ENCODE results near the gene ARPIN.
"Not testable (repeated sequence)": the region's sequence is repeated elsewhere in the genome, so short reads cannot be mapped to it uniquely, and the experiment has no call there.

Gene ARPIN

GRCh38 chr15:89899295-89899945 is 13.3 kb downstream of the ARPIN start:
- no peaks in the 10 kb centered on the region for H3K27me3 Mint-ChIP-seq
- H3K9me3 Mint-ChIP-seq: no peaks in the 10 kb centered on the region
- no peak overlapping the region for H3K27ac Mint-ChIP-seq
- H3K36me3 Mint-ChIP-seq (ENCODE audit: low read depth): no peaks in the 10 kb centered on the region
- H3K4me3 Mint-ChIP-seq: no peak overlapping the region
- H3K4me1 Mint-ChIP-seq (ENCODE audit: low read depth): peaks cover 6% of the 10 kb centered on the region

GRCh38 chr15:89898614-89899294 is 14.0 kb downstream of the ARPIN start:
- Mint-ChIP-seq H3K27me3 (no peaks in the 10 kb centered on the region), H3K9me3 (no peaks in the 10 kb centered on the region), H3K4me1 (ENCODE audit: low read depth) (peaks cover 10% of the 10 kb centered on the region), H3K36me3 (ENCODE audit: low read depth) (no peaks in the 10 kb centered on the region), H3K27ac (no peak overlapping the region), H3K4me3 (no peak overlapping the region)

DNA sequence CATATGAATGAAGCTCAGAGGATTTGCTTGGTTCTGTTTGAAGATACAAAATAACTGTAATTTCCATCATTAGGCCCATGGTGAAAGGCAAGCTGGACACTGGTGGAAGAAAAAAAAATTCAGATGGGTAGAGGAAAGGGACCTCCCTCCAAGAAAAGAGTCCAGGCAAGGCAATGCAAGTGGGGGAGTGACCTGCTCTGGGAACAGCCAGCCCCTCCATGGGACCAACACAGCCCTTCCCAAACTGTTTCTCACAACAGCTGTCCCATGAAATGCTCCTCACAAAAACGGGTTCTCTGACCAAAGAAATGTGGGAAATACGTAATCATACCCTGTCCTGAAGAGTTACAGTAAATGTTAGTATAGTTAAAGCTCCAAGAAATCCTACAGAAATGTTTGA is 14.6 kb downstream of the ARPIN start:
- no peaks in the 10 kb centered on the region for H3K27me3 Mint-ChIP-seq
- no peak overlapping the region for H3K4me3 Mint-ChIP-seq
- H3K9me3 Mint-ChIP-seq: no peaks in the 10 kb centered on the region
- no peaks in the 10 kb centered on the region for H3K36me3 Mint-ChIP-seq (ENCODE audit: low read depth)
- H3K27ac Mint-ChIP-seq: no peak overlapping the region
- peaks cover 14% of the 10 kb centered on the region for H3K4me1 Mint-ChIP-seq (ENCODE audit: low read depth)

GRCh38 chr15:89893696-89894447 is 18.9 kb downstream of the ARPIN start, which contains the start of gene AP3S2:
Gene AP3S2, minus strand, starts transcription at chr15:89893994. Its CDS starts 45 bp downstream, at chr15:89893949.
- Mint-ChIP-seq H3K27me3 (no peaks in the 10 kb centered on the region), H3K36me3 (ENCODE audit: low read depth) (peaks cover 6% of the 10 kb centered on the region), H3K4me3 (peak within 1 kb of the TSS; percentile 98), H3K4me1 (ENCODE audit: low read depth) (peaks cover 41% of the 10 kb centered on the region), H3K9me3 (no peaks in the 10 kb centered on the region), H3K27ac (peak within 1 kb of the TSS; percentile 98)

DNA sequence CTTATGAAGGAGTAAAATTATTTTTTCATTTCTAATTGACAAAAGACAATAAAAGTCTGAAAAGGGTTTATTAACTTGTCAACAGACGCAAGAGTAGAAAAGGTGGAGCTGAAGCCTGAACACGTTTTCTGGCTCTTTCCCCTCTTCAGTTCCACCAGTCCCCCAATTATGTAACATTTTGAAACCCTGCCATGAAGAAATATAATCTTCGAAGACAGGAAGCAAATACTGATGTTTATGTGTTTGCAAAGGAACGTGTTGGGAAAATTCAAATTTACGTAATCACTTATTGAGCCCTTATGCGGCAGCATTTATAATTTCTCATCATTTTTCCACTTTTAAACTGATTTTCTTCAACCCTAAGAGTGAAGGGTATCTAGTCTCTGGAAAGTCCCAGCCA is 19.7 kb downstream of the ARPIN start:
- Mint-ChIP-seq H3K36me3 (ENCODE audit: low read depth) (peaks cover 14% of the 10 kb centered on the region), H3K27me3 (no peaks in the 10 kb centered on the region), H3K27ac (peak overlapping the region; percentile 98)

DNA sequence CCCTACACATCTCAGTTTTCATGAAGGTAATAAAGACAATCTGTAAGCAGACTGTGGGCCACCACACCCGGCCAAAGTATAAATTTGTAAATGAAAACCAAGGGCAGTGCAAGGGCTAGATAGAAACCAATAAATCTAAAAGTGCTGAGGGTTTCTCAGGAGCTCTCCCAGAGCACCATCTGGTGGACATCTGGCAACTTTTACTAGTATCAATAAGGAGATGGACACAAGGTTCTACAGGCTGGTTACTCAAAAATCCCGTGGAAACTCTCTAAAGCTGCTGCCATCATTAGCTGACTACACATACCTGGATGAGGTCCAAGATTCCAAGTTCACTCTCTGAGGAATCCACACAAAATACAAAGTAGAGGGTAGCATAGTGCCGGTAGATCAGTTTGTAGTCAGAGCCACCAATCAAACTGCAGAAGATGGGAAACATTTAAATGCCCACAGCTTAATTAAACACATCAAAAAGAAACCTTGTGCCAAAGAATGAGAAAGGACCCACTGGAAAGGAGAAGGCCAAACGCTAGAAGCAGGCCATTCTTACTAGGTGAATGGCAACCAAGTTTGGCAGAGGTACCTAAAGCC is 24.4 kb downstream of the ARPIN start:
- H3K27ac Mint-ChIP-seq: no peak overlapping the region
- peaks cover 29% of the 10 kb centered on the region for H3K4me1 Mint-ChIP-seq (ENCODE audit: low read depth)
- H3K27me3 Mint-ChIP-seq: no peaks in the 10 kb centered on the region
- no peaks in the 10 kb centered on the region for H3K9me3 Mint-ChIP-seq
- peaks cover 28% of the 10 kb centered on the region for H3K36me3 Mint-ChIP-seq (ENCODE audit: low read depth)
- no peak overlapping the region for H3K4me3 Mint-ChIP-seq

More for the DNA sequence above, 19.7 kb downstream of the ARPIN start:
- H3K9me3 Mint-ChIP-seq: no peaks in the 10 kb centered on the region
- peaks cover 41% of the 10 kb centered on the region for H3K4me1 Mint-ChIP-seq (ENCODE audit: low read depth)
- H3K4me3 Mint-ChIP-seq: peak overlapping the region; percentile 98

DNA sequence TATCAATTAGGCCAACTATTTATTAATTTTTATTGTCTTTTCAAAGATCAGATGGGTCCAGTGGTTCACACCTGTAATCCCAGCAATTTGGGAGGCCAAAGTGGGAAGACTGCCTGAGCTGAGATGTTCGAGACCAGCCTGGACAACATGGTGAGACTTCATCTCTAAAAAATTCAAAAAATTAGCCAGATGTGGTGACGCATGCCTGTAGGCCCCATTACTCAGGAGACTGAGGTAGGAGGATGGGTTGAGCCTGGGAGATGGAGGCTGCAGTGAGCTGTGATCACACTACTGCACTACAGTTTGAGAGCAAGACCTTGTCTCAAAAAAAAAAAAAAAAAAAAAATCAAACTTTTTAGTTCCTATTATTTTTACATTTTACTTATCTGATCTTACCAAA is 27.1 kb downstream of the ARPIN start:
- H3K4me1 Mint-ChIP-seq (ENCODE audit: low read depth): peaks cover 6% of the 10 kb centered on the region
- no peaks in the 10 kb centered on the region for H3K27me3 Mint-ChIP-seq
- H3K27ac Mint-ChIP-seq: no peak overlapping the region
- H3K4me3 Mint-ChIP-seq: no peak overlapping the region
- H3K36me3 Mint-ChIP-seq (ENCODE audit: low read depth): peaks cover 30% of the 10 kb centered on the region
- H3K9me3 Mint-ChIP-seq: no peaks in the 10 kb centered on the region

- not testable (repeated sequence) for H3K4me3 Mint-ChIP-seq; H3K4me1 Mint-ChIP-seq (ENCODE audit: low read depth); H3K27me3 Mint-ChIP-seq; H3K27ac Mint-ChIP-seq; H3K9me3 Mint-ChIP-seq
- peaks cover 30% of the 10 kb centered on the region for H3K36me3 Mint-ChIP-seq (ENCODE audit: low read depth)
Observed at GRCh38 chr15:89885179-89885578, 27.6 kb downstream of the ARPIN start.

DNA sequence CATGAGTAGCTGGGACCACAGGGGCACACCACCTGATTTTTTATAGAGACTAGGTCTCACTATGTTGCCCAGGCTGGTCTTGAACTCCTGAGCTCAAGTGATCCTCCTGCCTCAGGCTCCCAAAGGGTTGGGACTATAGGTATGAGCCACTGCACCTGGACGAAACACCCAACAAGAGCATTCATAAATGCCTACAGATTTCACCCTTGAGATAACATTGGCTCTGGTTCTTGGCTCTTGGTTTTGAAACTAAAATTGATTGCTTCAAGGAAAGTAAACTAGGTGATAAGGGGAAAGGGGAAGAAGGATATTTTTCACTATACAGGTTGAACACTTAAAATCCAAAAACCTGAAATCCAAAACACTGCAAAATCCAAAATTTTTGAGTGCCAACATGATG is 29.2 kb downstream of the ARPIN start:
- H3K27ac Mint-ChIP-seq: no peak overlapping the region
- H3K36me3 Mint-ChIP-seq (ENCODE audit: low read depth): peaks cover 21% of the 10 kb centered on the region
- H3K27me3 Mint-ChIP-seq: no peaks in the 10 kb centered on the region
- no peak overlapping the region for H3K4me3 Mint-ChIP-seq
- no peaks in the 10 kb centered on the region for H3K9me3 Mint-ChIP-seq
- H3K4me1 Mint-ChIP-seq (ENCODE audit: low read depth): no peaks in the 10 kb centered on the region

- Mint-ChIP-seq H3K9me3 (no peaks in the 10 kb centered on the region), H3K4me3 (no peak overlapping the region), H3K4me1 (ENCODE audit: low read depth) (no peaks in the 10 kb centered on the region), H3K27me3 (no peaks in the 10 kb centered on the region), H3K27ac (no peak overlapping the region), H3K36me3 (ENCODE audit: low read depth) (peaks cover 24% of the 10 kb centered on the region)
Observed at GRCh38 chr15:89880727-89881126, 32.0 kb downstream of the ARPIN start.

DNA sequence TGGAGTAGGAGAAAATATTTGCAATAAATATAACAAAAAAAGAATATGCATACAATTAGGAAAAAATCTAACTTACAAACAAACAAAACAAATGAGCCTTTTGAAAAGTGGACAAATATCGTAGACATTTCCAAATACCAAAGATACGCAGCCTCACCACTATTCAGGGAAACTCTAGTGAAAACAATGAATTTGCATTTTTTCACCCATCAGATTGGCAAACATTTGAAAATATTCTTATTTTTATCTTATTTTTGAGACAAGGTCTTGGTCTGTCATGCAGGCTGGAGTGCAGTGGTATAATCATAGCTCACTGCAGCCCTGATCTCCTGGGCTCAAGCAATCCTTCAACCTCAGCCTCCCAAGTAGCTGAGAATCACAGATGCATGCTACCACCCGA is 34.4 kb downstream of the ARPIN start:
- peaks cover 25% of the 10 kb centered on the region for H3K36me3 Mint-ChIP-seq (ENCODE audit: low read depth)
- H3K4me3 Mint-ChIP-seq: no peak overlapping the region
- no peaks in the 10 kb centered on the region for H3K27me3 Mint-ChIP-seq
- no peak overlapping the region for H3K27ac Mint-ChIP-seq
- H3K4me1 Mint-ChIP-seq (ENCODE audit: low read depth): no peaks in the 10 kb centered on the region
- no peaks in the 10 kb centered on the region for H3K9me3 Mint-ChIP-seq

DNA sequence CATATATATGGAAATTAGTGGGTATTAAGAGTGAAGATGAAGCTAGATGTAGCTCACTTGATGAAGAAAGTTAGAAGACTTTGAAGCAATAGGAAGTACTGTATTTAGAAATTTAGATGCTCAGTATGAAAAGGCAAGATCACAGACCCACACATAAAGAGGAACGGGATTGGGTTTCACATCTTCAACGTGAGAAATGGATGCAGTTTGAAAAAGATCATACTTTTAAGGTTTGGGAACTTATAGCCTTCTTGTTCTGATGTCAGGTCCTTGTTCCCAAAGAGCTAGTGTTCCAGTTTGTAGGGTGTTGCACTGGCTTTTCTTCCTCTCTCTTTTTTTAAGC is 35.7 kb downstream of the ARPIN start:
- Mint-ChIP-seq H3K36me3 (ENCODE audit: low read depth) (peaks cover 22% of the 10 kb centered on the region), H3K9me3 (no peaks in the 10 kb centered on the region), H3K4me1 (ENCODE audit: low read depth) (no peaks in the 10 kb centered on the region)

GRCh38 chr15:89876396-89877082 is 36.2 kb downstream of the ARPIN start:
- no peaks in the 10 kb centered on the region for H3K9me3 Mint-ChIP-seq
- H3K27me3 Mint-ChIP-seq: no peaks in the 10 kb centered on the region
- no peak overlapping the region for H3K4me3 Mint-ChIP-seq
- no peak overlapping the region for H3K27ac Mint-ChIP-seq
- H3K36me3 Mint-ChIP-seq (ENCODE audit: low read depth): peaks cover 22% of the 10 kb centered on the region
- H3K4me1 Mint-ChIP-seq (ENCODE audit: low read depth): no peaks in the 10 kb centered on the region

More for the DNA sequence above, 35.7 kb downstream of the ARPIN start:
- H3K27ac Mint-ChIP-seq: no peak overlapping the region
- no peak overlapping the region for H3K4me3 Mint-ChIP-seq
- no peaks in the 10 kb centered on the region for H3K27me3 Mint-ChIP-seq

GRCh38 chr15:89875741-89876140 is 37.0 kb downstream of the ARPIN start:
- H3K36me3 Mint-ChIP-seq (ENCODE audit: low read depth): peaks cover 22% of the 10 kb centered on the region
- H3K9me3 Mint-ChIP-seq: no peaks in the 10 kb centered on the region
- no peak overlapping the region for H3K27ac Mint-ChIP-seq

More at GRCh38 chr15:89875741-89876140, 37.0 kb downstream of the ARPIN start:
- H3K4me3 Mint-ChIP-seq: no peak overlapping the region
- H3K27me3 Mint-ChIP-seq: no peaks in the 10 kb centered on the region
- no peaks in the 10 kb centered on the region for H3K4me1 Mint-ChIP-seq (ENCODE audit: low read depth)

Measured in stimulated activated naive CD8-positive, alpha-beta T cell treated with anti-CD3 and anti-CD28 coated beads, Interleukin-15, Interleukin-2, amounts not matched to agents 100 ng/mL and 50 ng/mL, for 24 hours (primary cell).